Right lobe of liver (tissue), 6 donors: ENCODE results near the gene NBAS. TPM values are rescaled to one million over a fixed set of nuclear protein-coding genes. Genes with fewer than 3 reads are reported as not detected.
A peak's percentile ranks its signal among the peaks of the same experiment; 100 is the strongest.

Experiments
- ATAC-seq, 4 donors: fragments of 200-7000 bp; cut with Tn5 transposase; one replicate each; pipeline ENCODE4 v1.9.1; 2020; ENCODE audit warnings: mild to moderate bottlenecking in 4 of 4, moderate library complexity in 4 of 4
- DNase-seq, 3 donors: peaks; one replicate each; pipeline ENCODE4 v3.0.0-alpha.2; 2020
- H3K27ac ChIP-seq, 3 donors: fragments of 200-600 bp; one replicate each; pipeline ENCODE4 v1.8.0; 2022
- H3K27me3 ChIP-seq, 2 donors: fragments of 200-600 bp; one replicate each; pipeline ENCODE4 v1.8.0; 2022
- H3K36me3 ChIP-seq, 4 donors: fragments of 200-600 bp; sonication (generic) in 1 of 4; one replicate each; pipeline versions ENCODE4 v1.5.1 to v1.8.0; 2017 to 2022; ENCODE audit warnings: control low read depth in 1 of 4
- H3K4me1 ChIP-seq, 4 donors: fragments of 200-600 bp; sonication (generic) in 1 of 4; one replicate each; pipeline versions ENCODE4 v1.5.1 to v1.8.0; 2017 to 2022; ENCODE audit warnings: control low read depth in 1 of 4
- H3K4me3 ChIP-seq, 3 donors: fragments of 200-600 bp; one replicate each; pipeline ENCODE4 v1.8.0; 2022
- H3K9me3 ChIP-seq, 4 donors: fragments of 200-600 bp; sonication (generic) in 1 of 4; one replicate each; pipeline versions ENCODE4 v1.5.1 to v1.8.0; 2017 to 2022; ENCODE audit warnings: control low read depth in 1 of 4
- CTCF ChIP-seq, 4 donors: fragments of 200-600 bp in 3 of 4; fragments of 450-650 bp in 1 of 4; IDR thresholded peaks; one replicate each; pipeline versions ENCODE4 v1.5.1 to v1.8.0; 2016 to 2022; ENCODE audit warnings: antibody characterized with exemption in 4 of 4, mild to moderate bottlenecking in 2 of 4
- POLR2A ChIP-seq: fragments of 450-650 bp; IDR thresholded peaks from one replicate; pipeline ENCODE4 v1.6.1; 2017; ENCODE audit warnings: antibody characterized with exemption, mild to moderate bottlenecking
- WGBS: methylation state at CpG from one replicate; pipeline ENCODE4 v1.1.6; 2018; ENCODE audit warnings: low coverage, low lambda C conversion rate; ENCODE audit not compliant: insufficient coverage; ENCODE audit errors: missing lambda C conversion rate; 5-methylcytosine and 5-hydroxymethylcytosine counted together
- intact Hi-C, 2 donors: fragments of 100-400 bp; cut with DNase I; formaldehyde crosslinking; loops; one replicate each; pipeline versions ENCODE4 v1.11.2 to v1.14.1; 2022
- total RNA-seq, 6 experiments: library from RNA; depleted of rRNA in 2 of 6; stranded (reverse); fragments of >200 nt in 2 of 6; fragmentation: NEBNext Ultra II Directional in 3 of 6; extraction: Animal tissue kit (Norgen Biotek cat#: 25700) in 3 of 6; gene quantifications; one replicate each; pipeline versions ENCODE4 v1.1.0 to v1.2.4, GENCODE V29; 2016 to 2023
- donor health status: DM: no; HTN: yes; CAD: no.
- donor health status: DM: no; HTN: no; CAD: no.
- donor health status: DM: no; HTN: no; CAD: no.
- donor health status: DM: no; HTN: yes; CAD: no.
- donor health status: DM: no; HTN: yes; CAD: no.

NBAS gene
- total RNA-seq, 6 experiments from 2014 or later, result 16.1 to 21.8 (median 18.5) TPM

GRCh38 chr2:15436195-15436594 is 124.9 kb downstream of the NBAS start:
- ATAC-seq (no peak), DNase-seq (no peak)
- Histone ChIP-seq H3K4me1 (no peaks in the 10 kb centered on the region), H3K4me3 (no peak overlapping the region), H3K27ac (no peak overlapping the region), H3K36me3 (no peaks in the 10 kb centered on the region), H3K27me3 (no peaks in the 10 kb centered on the region), H3K9me3 (no peaks in the 10 kb centered on the region)
- 85% methylated on average over 2 of the region's 2 CpGs for WGBS
- intact Hi-C loops, result no loop called here
- TF ChIP-seq CTCF (IDR thresholded peaks at IDR 0.05) (no peak), POLR2A (no peak)

GRCh38 chr2:15435474-15435873 is 125.7 kb downstream of the NBAS start:
- Histone ChIP-seq H3K27ac (no peak overlapping the region), H3K4me1 (no peaks in the 10 kb centered on the region), H3K36me3 (no peaks in the 10 kb centered on the region), H3K27me3 (no peaks in the 10 kb centered on the region), H3K9me3 (no peaks in the 10 kb centered on the region), H3K4me3 (no peak overlapping the region)
- WGBS, result 72% methylated on average over 5 of the region's 5 CpGs
- DNase-seq (no peak), ATAC-seq (peak in 1 of 4 donors; percentile 53)
- no peak for TF ChIP-seq POLR2A
- TF ChIP-seq CTCF (IDR thresholded peaks at IDR 0.05), result no peak
- intact Hi-C loops, result no loop called here

DNA sequence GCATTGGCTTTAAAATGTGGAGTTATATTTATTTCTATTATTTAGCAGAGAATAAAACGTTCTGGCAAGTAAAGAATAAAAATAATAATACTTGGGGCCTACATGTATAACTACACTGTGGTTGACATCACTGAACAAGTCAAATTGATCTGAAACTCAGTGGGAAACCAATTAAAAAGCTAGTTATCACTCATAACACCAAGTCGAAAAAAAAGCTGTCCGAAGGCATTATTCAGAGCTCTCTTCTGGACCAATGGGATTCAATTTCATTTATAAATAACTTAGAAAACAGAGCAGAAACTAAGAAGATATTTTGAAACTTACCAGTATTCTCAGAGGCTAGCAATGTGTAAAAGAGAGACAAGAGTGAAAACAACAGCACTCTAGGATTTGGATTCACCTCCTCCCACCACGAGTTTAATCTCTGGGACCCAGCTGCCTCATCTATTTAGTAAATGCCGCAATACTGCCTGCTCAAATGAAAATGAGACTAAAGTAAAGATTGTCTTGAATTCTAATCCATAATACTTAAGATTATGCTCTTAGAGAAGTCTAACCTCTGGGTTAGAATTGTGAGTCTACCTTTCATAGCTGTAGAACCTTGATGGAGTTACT is 128.4 kb downstream of the NBAS start:
- no peaks in the 10 kb centered on the region for H3K9me3 ChIP-seq
- 82% methylated on average over 5 of the region's 5 CpGs for WGBS
- no peak overlapping the region for H3K27ac ChIP-seq
- no peak for DNase-seq
- H3K4me3 ChIP-seq, result no peak overlapping the region
- TF ChIP-seq POLR2A (no peak), CTCF (IDR thresholded peaks at IDR 0.05) (no peak)
- no peak for ATAC-seq
- intact Hi-C loops, result no loop called here
- no peaks in the 10 kb centered on the region for H3K27me3 ChIP-seq
- no peaks in the 10 kb centered on the region for H3K36me3 ChIP-seq
- no peaks in the 10 kb centered on the region for H3K4me1 ChIP-seq

DNA sequence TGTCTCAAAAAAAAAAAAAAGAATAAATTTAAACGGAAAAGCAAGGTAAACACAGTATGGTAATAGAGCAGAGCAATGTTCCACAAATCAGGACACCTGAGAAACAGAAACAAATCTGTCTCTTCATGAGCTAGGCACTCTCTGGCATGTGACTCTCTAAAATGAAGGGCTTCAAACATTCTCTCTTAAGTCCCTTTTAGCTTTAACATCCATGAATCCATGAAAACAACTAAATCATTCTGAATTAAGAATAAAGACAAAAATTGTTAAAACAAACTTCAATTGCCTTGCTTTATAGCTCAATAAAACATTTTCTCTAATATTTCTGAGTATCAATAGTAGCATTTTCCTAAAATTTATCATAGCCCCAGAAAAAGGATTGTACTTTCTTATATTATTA is 132.1 kb downstream of the NBAS start:
- TF ChIP-seq POLR2A, result no peak
- no peak for TF ChIP-seq CTCF (IDR thresholded peaks at IDR 0.05)
- Histone ChIP-seq H3K27me3 (no peaks in the 10 kb centered on the region), H3K4me1 (no peaks in the 10 kb centered on the region), H3K27ac (no peak overlapping the region), H3K9me3 (no peaks in the 10 kb centered on the region), H3K4me3 (no peak overlapping the region), H3K36me3 (no peaks in the 10 kb centered on the region)
- DNase-seq (no peak), ATAC-seq (no peak)
- 58% methylated on average over 1 of the region's 1 CpG for WGBS
- intact Hi-C loops, result no loop called here

DNA sequence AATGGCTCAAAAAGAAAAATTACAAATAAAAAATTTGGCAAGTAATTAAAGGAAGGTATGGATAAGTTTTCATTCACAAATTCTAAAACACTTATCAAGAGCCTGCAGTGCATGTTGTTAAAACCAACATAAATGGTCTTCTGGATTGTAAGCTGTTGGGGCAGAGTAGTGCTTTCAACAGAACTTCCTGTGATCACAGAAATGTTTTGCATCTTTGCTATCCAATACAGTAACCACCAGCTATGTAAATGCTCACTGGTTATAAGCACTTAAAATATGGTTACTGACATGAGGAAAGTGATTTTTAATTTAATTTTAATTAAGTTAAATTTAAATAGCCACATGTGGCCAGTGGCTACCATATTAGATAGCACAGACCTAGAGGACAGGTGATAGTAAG is 133.1 kb downstream of the NBAS start:
- Histone ChIP-seq H3K4me1 (no peaks in the 10 kb centered on the region), H3K36me3 (peaks cover 0 to under 1% (median 0%) of the 10 kb centered on the region in 4 donors), H3K27ac (no peak overlapping the region), H3K9me3 (no peaks in the 10 kb centered on the region), H3K27me3 (no peaks in the 10 kb centered on the region), H3K4me3 (no peak overlapping the region)
- intact Hi-C loops, result no loop called here
- no peak for TF ChIP-seq POLR2A
- no peak for TF ChIP-seq CTCF (IDR thresholded peaks at IDR 0.05)
- ATAC-seq, result no peak
- DNase-seq, result no peak
